GM12864 (cell line): ENCODE measurements around the gene PLCL1.

ENCODE experiments used
- DNase-seq: peaks from one replicate; pipeline ENCODE4 v3.0.0-alpha.2; 2011; ENCODE audit warnings: low read depth
- H3K4me3 ChIP-seq: 2 replicates; pipeline ENCODE4 v1.5.1; 2011; ENCODE audit warnings: mild to moderate bottlenecking, low read depth, low read length, control low read depth
- CTCF ChIP-seq: IDR thresholded peaks from 2 replicates; pipeline ENCODE4 v1.5.1; 2011; ENCODE audit warnings: low read depth, mild to moderate bottlenecking, moderate library complexity, low read length, control low read depth, inconsistent platforms; ENCODE audit errors: missing control alignments

Gene PLCL1

GRCh38 chr2:198173864-198174263, 369.5 kb downstream of the PLCL1 start:
- no peak overlapping the region for H3K4me3 ChIP-seq
- no peak for TF ChIP-seq CTCF
- DNase-seq, result no peak

DNA sequence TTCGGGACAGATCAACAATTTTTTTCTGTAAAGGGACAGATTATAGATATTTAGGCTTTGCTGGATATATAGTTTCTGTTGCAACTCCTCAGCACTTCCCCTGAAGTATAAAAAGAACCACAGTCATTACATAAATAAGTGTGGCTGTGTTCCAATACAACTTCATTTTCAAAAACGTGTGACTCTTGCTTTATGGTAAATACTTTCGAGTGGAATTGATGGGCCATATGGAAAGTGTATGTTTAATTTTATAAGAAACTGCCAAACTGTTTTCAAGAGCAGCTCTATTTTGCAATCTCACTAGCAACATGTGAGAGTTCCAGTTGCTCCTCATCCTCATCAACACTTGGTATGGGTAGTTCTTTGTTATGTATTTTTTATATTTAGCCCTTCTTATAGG, 370.9 kb downstream of the PLCL1 start:
- no peak for DNase-seq
- no peak overlapping the region for H3K4me3 ChIP-seq
- no peak for TF ChIP-seq CTCF

- no peak for DNase-seq
- no peak overlapping the region for H3K4me3 ChIP-seq
- no peak for TF ChIP-seq CTCF
Observed at GRCh38 chr2:198177040-198177439, 372.6 kb downstream of the PLCL1 start.

DNA sequence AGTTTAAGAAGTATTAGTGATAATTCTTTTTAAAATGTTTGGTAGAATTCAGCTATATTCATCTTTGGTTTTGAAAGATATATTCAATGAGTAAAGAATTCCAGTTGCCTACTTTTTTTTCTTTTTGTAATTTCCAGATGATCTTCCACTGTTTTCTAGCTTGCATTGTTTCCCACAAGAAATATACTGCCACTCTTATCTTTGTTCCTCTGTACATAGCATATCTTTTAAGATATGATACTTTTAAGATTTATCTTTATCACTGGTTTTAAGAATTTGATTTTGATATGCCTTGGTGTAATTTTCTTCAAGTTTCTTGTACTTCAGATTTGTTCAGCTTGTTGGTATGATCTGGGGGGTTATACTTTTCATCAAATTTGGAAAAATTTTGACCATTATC, 374.4 kb downstream of the PLCL1 start:
- no peak for DNase-seq
- H3K4me3 ChIP-seq, result no peak overlapping the region
- no peak for TF ChIP-seq CTCF

DNA sequence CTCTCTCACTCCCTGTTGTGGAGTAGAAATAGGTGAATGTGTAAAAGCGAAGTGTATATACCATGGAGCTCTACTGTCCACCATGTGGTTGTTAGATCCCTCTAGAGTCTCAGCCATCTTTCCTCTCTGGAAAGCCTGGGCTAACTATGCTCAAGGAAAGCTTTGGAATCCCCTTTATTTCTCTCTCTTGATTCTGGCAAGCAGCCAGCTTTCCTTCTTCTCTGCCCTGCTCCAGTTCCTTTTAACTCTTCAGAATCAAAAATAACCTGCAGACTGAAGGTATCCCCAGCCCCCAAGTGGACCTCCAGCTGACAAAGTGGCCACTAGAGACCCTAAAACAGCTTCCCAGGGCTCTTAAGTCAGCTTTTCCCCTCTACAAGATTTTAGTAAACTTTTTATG, 381.9 kb downstream of the PLCL1 start:
- no peak for TF ChIP-seq CTCF
- no peak for DNase-seq

GRCh38 chr2:198187841-198188240, 383.4 kb downstream of the PLCL1 start:
- DNase-seq, result no peak
- TF ChIP-seq CTCF, result no peak
- H3K4me3 ChIP-seq, result no peak overlapping the region

More for the DNA sequence above, 381.9 kb downstream of the PLCL1 start:
- no peak overlapping the region for H3K4me3 ChIP-seq

DNA sequence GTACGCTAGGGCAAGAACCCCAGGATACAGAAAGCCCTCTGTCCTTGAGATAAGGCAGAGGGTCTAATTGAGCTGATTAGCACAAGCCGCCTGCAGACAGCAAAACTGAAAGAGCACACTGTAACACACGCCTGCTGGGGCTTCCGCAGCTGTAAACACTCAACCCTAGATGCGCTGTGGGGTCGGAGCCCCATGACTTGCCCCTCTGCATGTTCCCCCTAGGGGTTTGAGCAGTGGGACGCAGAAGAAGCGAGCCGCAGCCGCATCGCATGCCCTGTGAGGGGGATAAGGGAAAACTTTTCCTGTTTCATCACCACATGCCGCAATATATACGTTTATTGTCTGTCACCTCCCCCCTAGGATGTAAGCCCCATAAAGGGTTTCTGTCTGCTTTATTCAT, 384.6 kb downstream of the PLCL1 start:
- no peak for TF ChIP-seq CTCF
- no peak overlapping the region for H3K4me3 ChIP-seq
- DNase-seq, result no peak
